AG09319 (cell line): ENCODE data around the gene CHD6.

Source experiments
- DNase-seq: peaks from one replicate; pipeline ENCODE4 v3.0.0-alpha.2; 2010; ENCODE audit warnings: low read depth; ENCODE audit errors: extremely low read depth
- TF ChIP-seq, protein P1 (sequence below): IDR thresholded peaks from 2 replicates; pipeline ENCODE4 v1.5.1; 2011; ENCODE audit warnings: low read depth, mild to moderate bottlenecking, inconsistent platforms, low read length, moderate library complexity

Gene CHD6

DNA sequence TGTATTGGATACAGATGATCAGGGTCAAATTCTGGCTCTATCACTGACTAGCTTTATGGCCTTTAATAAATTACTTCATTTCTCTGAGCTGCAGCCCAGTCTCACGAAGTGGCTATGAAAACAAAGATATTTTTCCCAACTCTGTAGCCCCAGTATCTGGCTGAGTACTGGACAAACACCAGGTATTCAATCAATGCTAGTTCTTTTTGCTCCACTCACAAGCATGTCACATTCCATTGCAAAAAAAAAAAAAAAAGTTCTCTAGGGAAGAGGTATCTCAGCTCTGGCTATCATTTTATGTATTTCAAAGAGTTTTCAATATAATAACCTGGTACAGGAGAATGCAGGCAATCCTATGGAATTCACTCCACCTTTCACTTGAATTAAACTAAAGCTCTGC, 3.1 kb downstream of the CHD6 start:
- DNase-seq = no peak
- TF ChIP-seq, protein P1, sequence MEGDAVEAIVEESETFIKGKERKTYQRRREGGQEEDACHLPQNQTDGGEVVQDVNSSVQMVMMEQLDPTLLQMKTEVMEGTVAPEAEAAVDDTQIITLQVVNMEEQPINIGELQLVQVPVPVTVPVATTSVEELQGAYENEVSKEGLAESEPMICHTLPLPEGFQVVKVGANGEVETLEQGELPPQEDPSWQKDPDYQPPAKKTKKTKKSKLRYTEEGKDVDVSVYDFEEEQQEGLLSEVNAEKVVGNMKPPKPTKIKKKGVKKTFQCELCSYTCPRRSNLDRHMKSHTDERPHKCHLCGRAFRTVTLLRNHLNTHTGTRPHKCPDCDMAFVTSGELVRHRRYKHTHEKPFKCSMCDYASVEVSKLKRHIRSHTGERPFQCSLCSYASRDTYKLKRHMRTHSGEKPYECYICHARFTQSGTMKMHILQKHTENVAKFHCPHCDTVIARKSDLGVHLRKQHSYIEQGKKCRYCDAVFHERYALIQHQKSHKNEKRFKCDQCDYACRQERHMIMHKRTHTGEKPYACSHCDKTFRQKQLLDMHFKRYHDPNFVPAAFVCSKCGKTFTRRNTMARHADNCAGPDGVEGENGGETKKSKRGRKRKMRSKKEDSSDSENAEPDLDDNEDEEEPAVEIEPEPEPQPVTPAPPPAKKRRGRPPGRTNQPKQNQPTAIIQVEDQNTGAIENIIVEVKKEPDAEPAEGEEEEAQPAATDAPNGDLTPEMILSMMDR = no peak

DNA sequence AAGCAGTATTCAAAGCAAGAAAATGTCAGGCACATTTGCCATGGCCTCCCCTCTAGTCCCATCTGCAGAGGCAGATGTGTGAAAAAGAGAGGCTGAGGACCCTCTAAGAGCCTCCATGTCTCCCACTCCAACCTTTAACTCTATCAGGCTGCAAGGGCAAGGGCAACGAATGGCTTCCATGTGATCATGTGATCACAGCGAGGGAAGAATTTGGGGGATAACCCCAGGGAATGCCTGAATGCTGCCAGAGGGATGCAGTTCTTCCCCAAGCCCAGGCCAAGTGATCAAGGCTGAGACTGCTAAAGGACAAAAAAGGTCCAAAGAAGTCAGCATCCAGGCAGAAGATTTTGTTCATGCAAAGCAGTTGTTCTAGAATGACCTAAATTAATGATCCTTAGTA, 4.9 kb downstream of the CHD6 start:
- TF ChIP-seq, protein P1 = no peak

DNA sequence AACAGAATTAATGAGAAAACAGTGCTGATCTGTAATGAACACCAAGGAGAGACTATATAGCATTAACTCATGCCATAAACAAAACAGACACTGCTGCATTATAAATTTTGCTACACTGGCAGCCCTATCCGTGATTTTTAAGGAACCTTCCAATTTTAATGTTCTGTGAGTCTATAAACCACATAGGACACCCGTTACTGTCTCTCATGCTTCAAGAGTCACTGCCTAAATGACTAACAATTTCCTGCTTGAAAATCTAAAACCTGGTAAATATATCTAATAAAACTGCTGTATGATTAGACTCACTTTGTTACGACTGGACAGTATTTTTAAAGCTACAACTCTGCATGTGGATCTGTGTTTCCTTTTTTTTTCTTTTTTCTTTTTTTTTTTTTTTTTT, 8.7 kb downstream of the CHD6 start:
- TF ChIP-seq, protein P1 = no peak
- no peak for DNase-seq

More for the DNA sequence above, 4.9 kb downstream of the CHD6 start:
- no peak for DNase-seq

DNA sequence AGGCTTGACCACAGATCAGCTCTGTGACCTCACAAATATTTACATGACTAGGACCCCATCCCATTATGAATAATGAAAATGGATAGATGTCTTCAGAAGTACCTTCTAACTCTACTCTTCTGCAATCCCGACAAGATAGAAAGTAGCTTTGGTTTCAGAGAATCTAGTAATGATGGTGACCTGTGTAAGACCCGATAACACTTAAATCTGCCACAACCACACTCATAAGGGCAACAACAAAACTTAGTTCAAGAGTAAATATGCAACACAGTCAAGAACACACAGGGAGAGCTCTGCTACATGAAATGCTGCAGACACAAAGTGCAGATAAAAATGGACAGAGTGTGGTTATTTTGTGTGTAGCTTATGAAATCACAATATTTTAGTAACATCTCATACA, 9.6 kb downstream of the CHD6 start:
- no peak for DNase-seq
- TF ChIP-seq, protein P1 = no peak

DNA sequence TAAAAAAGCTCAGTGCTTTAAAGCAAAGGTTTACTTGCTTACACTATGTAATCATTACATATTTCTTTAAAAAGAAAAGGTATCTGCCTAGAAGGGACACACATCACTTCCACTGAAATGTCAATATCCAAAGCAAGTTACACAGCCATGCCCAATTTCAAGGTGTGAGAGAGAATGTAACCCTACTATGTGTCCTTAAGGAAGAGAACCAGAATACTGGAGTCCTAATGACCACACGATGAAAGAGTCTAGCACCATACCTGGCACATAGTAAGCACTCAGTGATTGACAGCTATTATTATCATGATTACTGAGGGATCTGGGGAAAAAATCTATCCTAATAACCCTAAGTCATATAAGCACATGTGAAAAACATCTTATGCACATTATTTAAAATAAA, 10.4 kb downstream of the CHD6 start:
- TF ChIP-seq, protein P1 = no peak
- no peak for DNase-seq

DNA sequence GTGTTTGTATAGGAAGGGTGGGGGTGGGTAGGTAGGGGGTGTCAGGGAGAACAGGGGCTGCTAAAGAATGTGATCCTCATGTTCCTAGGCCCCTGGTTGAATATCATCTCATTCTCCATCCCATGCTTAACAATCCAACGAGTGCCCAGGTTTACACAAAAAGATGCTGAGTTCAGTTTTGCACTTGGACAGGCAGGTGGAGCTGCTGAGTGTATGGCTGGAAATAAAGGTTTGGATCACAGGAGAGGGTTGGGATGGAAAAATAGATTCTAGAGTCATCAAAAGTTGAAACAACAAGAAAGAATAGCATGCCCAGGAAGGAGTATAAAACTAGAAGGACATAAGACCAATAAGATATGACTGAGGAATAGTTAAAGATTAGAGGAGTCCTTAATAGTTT, 14.2 kb downstream of the CHD6 start:
- DNase-seq = no peak
- TF ChIP-seq, protein P1 = no peak

DNA sequence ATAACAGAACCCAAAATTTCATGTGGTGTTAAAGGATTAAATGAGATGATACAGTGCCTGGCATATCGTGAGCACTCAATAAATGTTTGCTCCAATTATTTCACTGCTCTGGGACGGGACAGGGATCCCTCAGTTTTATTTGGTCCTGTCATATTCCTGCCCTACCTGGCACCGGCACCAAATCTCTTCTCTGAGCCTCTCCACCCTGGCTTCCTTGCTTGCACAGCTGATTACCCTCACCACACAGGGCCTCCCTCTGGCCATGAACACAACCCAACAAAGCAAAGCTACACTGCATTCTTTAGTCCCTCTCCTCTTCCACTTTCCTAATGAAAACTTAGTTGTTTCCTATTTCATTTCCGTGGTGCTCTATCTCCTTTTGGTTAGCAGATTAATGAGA, 16.4 kb downstream of the CHD6 start:
- no peak for DNase-seq
- TF ChIP-seq, protein P1 = no peak
